ENCODE measurements around the gene OR51E1.

The OR51E1 gene

GRCh38 chr11:4643682-4644081 is at the start of gene OR51E1:
Gene OR51E1, plus strand, starts transcription at chr11:4643982. Its CDS starts 8,545 bp downstream, at chr11:4652527.
- no peak for DNase-seq

GRCh38 chr11:4605057-4605456 is 38.7 kb upstream of the OR51E1 start:
- DNase-seq, result no peak

- no peak for DNase-seq
These were observed 37.4 kb upstream of the OR51E1 start for GRCh38 chr11:4606231-4607015.

- DNase-seq, result no peak
These were observed 36.7 kb upstream of the OR51E1 start for GRCh38 chr11:4607096-4607495.

- peak; percentile 41 for DNase-seq
These were observed 35.8 kb upstream of the OR51E1 start, which contains the start of gene TRIM68 for GRCh38 chr11:4607781-4608666. Gene TRIM68, minus strand, starts transcription at chr11:4608231. Its CDS starts 2,727 bp downstream, at chr11:4605504.

- no peak for DNase-seq
These were observed 33.4 kb upstream of the OR51E1 start for GRCh38 chr11:4610258-4610935.

- DNase-seq, result no peak
These were observed 31.8 kb upstream of the OR51E1 start for GRCh38 chr11:4611986-4612385.

- DNase-seq, result no peak
These were observed 27.8 kb upstream of the OR51E1 start for GRCh38 chr11:4615856-4616444.

GRCh38 chr11:4619514-4619913 is 24.3 kb upstream of the OR51E1 start:
- DNase-seq, result no peak

GRCh38 chr11:4626207-4627099 is 17.3 kb upstream of the OR51E1 start:
- DNase-seq, result no peak

- DNase-seq, result no peak
These were observed 7.6 kb upstream of the OR51E1 start for GRCh38 chr11:4636136-4636535.

- no peak for DNase-seq
These were observed 6.7 kb upstream of the OR51E1 start, which contains the start of gene OR51D1 for GRCh38 chr11:4636962-4637661. Gene OR51D1, plus strand, starts transcription at chr11:4637477. Its CDS starts 2,314 bp downstream, at chr11:4639791.

- no peak for DNase-seq
These were observed 6.1 kb upstream of the OR51E1 start for GRCh38 chr11:4637662-4638047.

GRCh38 chr11:4639931-4640330 is 3.9 kb upstream of the OR51E1 start:
- DNase-seq, result no peak

- no peak for DNase-seq
These were observed 2.3 kb upstream of the OR51E1 start for GRCh38 chr11:4641501-4641900.

- no peak for DNase-seq
These were observed 1.7 kb upstream of the OR51E1 start for GRCh38 chr11:4642043-4642442.

- DNase-seq, result no peak
These were observed 706 bp upstream of the OR51E1 start for GRCh38 chr11:4643076-4643475.

GRCh38 chr11:4644233-4644632 is 451 bp downstream of the OR51E1 start:
- no peak for DNase-seq

- no peak for DNase-seq
These were observed 2.2 kb downstream of the OR51E1 start for GRCh38 chr11:4645974-4646373.

GRCh38 chr11:4647766-4648165 is 4.0 kb downstream of the OR51E1 start:
- no peak for DNase-seq
